A549 (cell line): ENCODE results near the gene ZNF608. TPM values are rescaled to one million over a fixed set of nuclear protein-coding genes. Genes with fewer than 3 reads are reported as not detected.

Experiments used
- ATAC-seq, 2 experiments: fragments of 200-7000 bp in 1 of 2; fragments of >200 bp in 1 of 2; cut with Nextera tagmentation in 1 of 2; cut with Tn5 transposase in 1 of 2; 3 replicates each; pipeline versions ENCODE4 v1.8.0 to v1.9.1; 2018 to 2020; ENCODE audit warnings: mild to moderate bottlenecking in 1 of 2, moderate library complexity in 1 of 2
- CTCF ChIA-PET: fragments of 300-600 bp; sonication (Branson Sonifier 250); formaldehyde crosslinking; extraction: SDS; loops from one replicate; lab custom pipeline; 2021; ENCODE audit warnings: antibody characterized with exemption, inconsistent platforms; lab: Yijun Ruan, JAX
- POLR2A ChIA-PET: fragments of 350-600 bp; formaldehyde crosslinking; extraction: SDS; loops from one replicate; lab custom pipeline; 2021; ENCODE audit warnings: antibody characterized with exemption, inconsistent platforms; lab: Yijun Ruan, JAX
- DNase-seq, 2 experiments: peaks; one replicate each; pipeline versions ENCODE4 v3.0.0 to v3.0.0-alpha.2; 2011 to 2016; ENCODE audit warnings: low read depth in 1 of 2, low spot score in 1 of 2
- FAIRE-seq: peaks from 2 replicates; lab custom pipeline; 2011; peaks lifted over from hg19 to GRCh38; lab: Jason Lieb, UNC
- H3K27ac ChIP-seq, 2 experiments: fragments of >200 bp; sonication (Bioruptor Twin); formaldehyde crosslinking; 3 replicates each; pipeline ENCODE4 v1.5.1; 2016 to 2017
- H3K4me1 ChIP-seq: fragments of >200 bp; sonication (Bioruptor Twin); formaldehyde crosslinking; 3 replicates; pipeline ENCODE4 v1.6.1; 2016
- H3K4me2 ChIP-seq: fragments of >200 bp; sonication (Bioruptor Twin); formaldehyde crosslinking; 3 replicates; pipeline ENCODE4 v1.6.1; 2016
- H3K4me3 ChIP-seq: fragments of >200 bp; sonication (Bioruptor Twin); formaldehyde crosslinking; 3 replicates; pipeline ENCODE4 v1.5.1; 2016
- H3K9me3 ChIP-seq: fragments of >200 bp; sonication (Bioruptor Twin); formaldehyde crosslinking; 3 replicates; pipeline ENCODE4 v1.6.1; 2016
- BHLHE40 ChIP-seq: IDR thresholded peaks from 2 replicates; pipeline ENCODE4 v1.6.1; 2012; ENCODE audit warnings: low read depth, low read length, inconsistent platforms
- CEBPB ChIP-seq, 2 experiments: fragments of >200 bp in 1 of 2; sonication (Bioruptor Twin) in 1 of 2; formaldehyde crosslinking in 1 of 2; IDR thresholded peaks; 2 replicates each; pipeline ENCODE4 v1.6.1; 2012 to 2016
- CHD4 ChIP-seq: fragments of 200-600 bp; sonication (generic); IDR thresholded peaks from 2 replicates; pipeline ENCODE4 v1.6.1; 2016; ENCODE audit warnings: antibody characterized with exemption, mild to moderate bottlenecking, borderline replicate concordance
- EHF ChIP-seq: fragments of 250-450 bp; sonication (Bioruptor Pico); IDR thresholded peaks from 2 replicates; pipeline ENCODE4 v1.5.0; 2020; ENCODE audit warnings: mild to moderate bottlenecking
- EHMT2 ChIP-seq: fragments of 200-600 bp; sonication (generic); IDR thresholded peaks from 2 replicates; pipeline ENCODE4 v1.6.1; 2016; ENCODE audit warnings: antibody characterized with exemption, low read depth, mild to moderate bottlenecking, moderate library complexity
- EP300 ChIP-seq, 2 experiments: fragments of >200 bp; sonication (Bioruptor Twin); formaldehyde crosslinking; IDR thresholded peaks; 2 replicates in 1 of 2; 3 replicates in 1 of 2; pipeline ENCODE4 v1.6.1; 2016 to 2017
- FOSL2 ChIP-seq, 2 experiments: fragments of 450-650 bp in 1 of 2; fragments of >200 bp in 1 of 2; sonication (Bioruptor Twin) in 1 of 2; formaldehyde crosslinking; IDR thresholded peaks; 2 replicates each; pipeline versions ENCODE4 v1.5.0 to v1.6.1; 2016 to 2020; ENCODE audit warnings: mild to moderate bottlenecking in 1 of 2, moderate library complexity in 1 of 2
- GATA3 ChIP-seq: IDR thresholded peaks from 2 replicates; pipeline ENCODE4 v1.6.1; 2012; ENCODE audit warnings: borderline replicate concordance
- JUNB ChIP-seq: fragments of >200 bp; sonication (Bioruptor Twin); formaldehyde crosslinking; IDR thresholded peaks from 2 replicates; pipeline ENCODE4 v1.6.1; 2016
- KDM5A ChIP-seq: fragments of 200-600 bp; sonication (generic); IDR thresholded peaks from 2 replicates; pipeline ENCODE4 v1.6.1; 2016; ENCODE audit warnings: antibody characterized with exemption, mild to moderate bottlenecking
- MAX ChIP-seq: IDR thresholded peaks from 2 replicates; pipeline ENCODE4 v1.6.1; 2012
- MYC ChIP-seq: IDR thresholded peaks from 2 replicates; pipeline ENCODE4 v1.6.1; 2012; ENCODE audit warnings: mild to moderate bottlenecking, inconsistent platforms, low read length, improper control_type of control experiment, borderline replicate concordance
- NR3C1 ChIP-seq: fragments of >200 bp; sonication (Bioruptor Twin); formaldehyde crosslinking; IDR thresholded peaks from 3 replicates; pipeline ENCODE4 v1.6.1; 2017
- POLR2AphosphoS2 ChIP-seq: conservative IDR thresholded peaks from 2 replicates; pipeline ENCODE4 v1.6.1; 2012; ENCODE audit warnings: low read length, improper control_type of control experiment, inconsistent platforms
- RAD21 ChIP-seq, 2 experiments: fragments of >200 bp in 1 of 2; sonication (Bioruptor Twin) in 1 of 2; formaldehyde crosslinking in 1 of 2; IDR thresholded peaks in 1 of 2; conservative IDR thresholded peaks in 1 of 2; 2 replicates in 1 of 2; 3 replicates in 1 of 2; pipeline ENCODE4 v1.6.1; 2012 to 2018; ENCODE audit warnings: inconsistent platforms in 1 of 2
- RARB ChIP-seq: fragments of 250-450 bp; sonication (Bioruptor Pico); IDR thresholded peaks from 2 replicates; pipeline ENCODE4 v1.8.0; 2021; ENCODE audit warnings: mild to moderate bottlenecking, moderate library complexity
- WGBS: methylation state at CpG from one replicate; pipeline ENCODE4 v1.1.6; 2017; ENCODE audit errors: missing lambda C conversion rate; 5-methylcytosine and 5-hydroxymethylcytosine counted together
- polyA plus RNA-seq, 4 experiments: library from polyadenylated mRNA; depleted of rRNA in 3 of 4; stranded (reverse); fragments of >200 nt; fragmentation: RNase III in 1 of 4; extraction: RNeasy Plus Mini Kit Qiagen cat#74134 plus additional on column Dnase treatment in 1 of 4; gene quantifications; 2 replicates in 3 of 4; 3 replicates in 1 of 4; pipeline ENCODE4 v1.2.3, GENCODE V29; 2011 to 2017
- TF ChIP-seq, protein P1 (sequence below): IDR thresholded peaks from 2 replicates; pipeline ENCODE4 v1.6.1; 2012
- TF ChIP-seq, protein P2 (sequence below): IDR thresholded peaks from 2 replicates; pipeline ENCODE4 v1.6.1; 2012; ENCODE audit warnings: low read depth, borderline replicate concordance

Gene ZNF608
- polyA plus RNA-seq, 2 of the 4 experiments (the other 2 are of a cell fraction), result 0.77 to 1.8 TPM

- Histone ChIP-seq H3K9me3 (no peaks in the 10 kb centered on the region), H3K4me3 (no peak overlapping the region), H3K4me1 (peaks cover 40% of the 10 kb centered on the region), H3K27ac (peak overlapping the region; percentile 45 to 57), H3K4me2 (peak overlapping the region; percentile 53)
- peak; percentile 16 to 27 for DNase-seq
- ChIA-PET CTCF (interaction anchor here (0.7 kb wide), 1 partner anchor 43 kb away, joined by 3 read pairs; no protein-coding TSS in a partner anchor), POLR2A (interaction anchor here (0.7 kb wide), 2 partner anchors 42 to 601 kb away, joined by 3 to 5 read pairs; no protein-coding TSS in a partner anchor)
- peak; percentile 55 to 59; a peak in 5 of 6 replicates for ATAC-seq
- TF ChIP-seq JUNB (peak; percentile 16; the same call in 1 of the 2 replicates), CEBPB (IDR thresholded peaks at IDR 0.05) (peak; percentile 46 to 51; a peak in 2 of 4 replicates), EHMT2 (no peak)
- 12% methylated on average over 7 of the region's 7 CpGs for WGBS
- FAIRE-seq, result no peak
Measured at GRCh38 chr5:124790895-124791732, 44.7 kb upstream of the ZNF608 start.

GRCh38 chr5:124790301-124790894, 44.0 kb upstream of the ZNF608 start:
- TF ChIP-seq CEBPB (IDR thresholded peaks at IDR 0.05), result no peak
- 0 out of 2 replicates have a peak, but pooled peaks have one; percentile 27 for TF ChIP-seq JUNB
- 0 out of 2 replicates have a peak, but pooled peaks have one; percentile 18 for TF ChIP-seq FOSL2 (IDR thresholded peaks at IDR 0.05)
- peak; percentile 49 for TF ChIP-seq FOSL2 (CRISPR knock-in tag; IDR thresholded peaks at IDR 0.05)
- peak; percentile 13; the same call in 1 of the 2 replicates for TF ChIP-seq MAX
- TF ChIP-seq, all 56 proteins: peak for 3
- Histone ChIP-seq H3K4me2 (peak overlapping the region; percentile 53), H3K27ac (peak overlapping the region; percentile 57 to 70), H3K4me3 (no peak overlapping the region), H3K4me1 (peaks cover 39% of the 10 kb centered on the region), H3K9me3 (no peaks in the 10 kb centered on the region)
- ATAC-seq (peak; percentile 86 to 90), FAIRE-seq (no peak), DNase-seq (peak; percentile 15 to 46)
- WGBS, result 44% methylated on average over 3 of the region's 3 CpGs
- POLR2A ChIA-PET, result interaction anchor here (0.7 kb wide), 1 partner anchor 42 kb away, joined by 3 read pairs; no protein-coding TSS in a partner anchor
- CTCF ChIA-PET, result no interaction called here

DNA sequence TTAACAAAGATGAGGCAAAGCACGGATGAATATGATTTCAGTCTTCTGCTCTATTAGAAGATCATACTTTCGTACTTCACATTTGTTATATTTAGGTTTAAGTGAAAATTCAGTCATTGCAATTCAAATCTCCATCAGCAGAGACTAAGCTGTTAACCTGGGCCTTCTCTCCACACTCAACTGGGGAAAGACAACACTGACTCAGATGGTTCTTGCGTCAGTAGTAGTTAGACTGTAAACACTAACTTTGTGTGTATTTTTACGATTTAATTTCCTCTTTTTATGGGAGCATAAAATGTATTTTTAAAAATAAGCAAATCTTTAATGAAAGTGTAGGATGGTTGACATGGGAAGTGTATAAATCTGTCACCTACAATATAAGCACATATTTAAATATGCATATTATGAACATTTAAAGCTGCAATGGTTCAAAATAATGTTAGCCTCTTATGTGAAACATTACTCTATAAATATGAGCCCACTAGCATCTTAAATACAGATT, 42.7 kb upstream of the ZNF608 start:
- DNase-seq, result peak; percentile 22 to 49

GRCh38 chr5:124783794-124784193, 37.4 kb upstream of the ZNF608 start:
- no peak for TF ChIP-seq KDM5A
- no peak for TF ChIP-seq EP300 (IDR thresholded peaks at IDR 0.05)
- no peak for TF ChIP-seq RARB (CRISPR knock-in tag)
- no peak for TF ChIP-seq BHLHE40
- TF ChIP-seq, protein P1, sequence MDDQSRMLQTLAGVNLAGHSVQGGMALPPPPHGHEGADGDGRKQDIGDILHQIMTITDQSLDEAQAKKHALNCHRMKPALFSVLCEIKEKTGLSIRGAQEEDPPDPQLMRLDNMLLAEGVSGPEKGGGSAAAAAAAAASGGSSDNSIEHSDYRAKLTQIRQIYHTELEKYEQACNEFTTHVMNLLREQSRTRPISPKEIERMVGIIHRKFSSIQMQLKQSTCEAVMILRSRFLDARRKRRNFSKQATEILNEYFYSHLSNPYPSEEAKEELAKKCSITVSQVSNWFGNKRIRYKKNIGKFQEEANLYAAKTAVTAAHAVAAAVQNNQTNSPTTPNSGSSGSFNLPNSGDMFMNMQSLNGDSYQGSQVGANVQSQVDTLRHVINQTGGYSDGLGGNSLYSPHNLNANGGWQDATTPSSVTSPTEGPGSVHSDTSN, result no peak
- TF ChIP-seq EHF (CRISPR knock-in tag), result no peak
- no peak for TF ChIP-seq RAD21 (conservative IDR thresholded peaks at IDR 0.05 in 1 of 2, IDR thresholded peaks at IDR 0.05 in 1 of 2)
- no peak for TF ChIP-seq NR3C1
- TF ChIP-seq GATA3, result no peak
- no peak for TF ChIP-seq POLR2AphosphoS2
- TF ChIP-seq, protein P2, sequence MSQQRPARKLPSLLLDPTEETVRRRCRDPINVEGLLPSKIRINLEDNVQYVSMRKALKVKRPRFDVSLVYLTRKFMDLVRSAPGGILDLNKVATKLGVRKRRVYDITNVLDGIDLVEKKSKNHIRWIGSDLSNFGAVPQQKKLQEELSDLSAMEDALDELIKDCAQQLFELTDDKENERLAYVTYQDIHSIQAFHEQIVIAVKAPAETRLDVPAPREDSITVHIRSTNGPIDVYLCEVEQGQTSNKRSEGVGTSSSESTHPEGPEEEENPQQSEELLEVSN, result no peak
- no peak for DNase-seq
- Histone ChIP-seq H3K27ac (no peak overlapping the region), H3K4me1 (peaks cover 2% of the 10 kb centered on the region), H3K4me3 (no peak overlapping the region), H3K4me2 (no peak overlapping the region), H3K9me3 (0 out of 3 replicates have a peak, but pooled peaks cover 5% of the 10 kb centered on the region)
- ATAC-seq, result no peak
- no peak for FAIRE-seq
- CTCF ChIA-PET, result no interaction called here
- POLR2A ChIA-PET, result no interaction called here
- WGBS, result 54% methylated on average over 2 of the region's 2 CpGs

More for the DNA sequence above, 42.7 kb upstream of the ZNF608 start:
- TF ChIP-seq MYC (no peak), CHD4 (no peak), FOSL2 (IDR thresholded peaks at IDR 0.05) (no peak), FOSL2 (CRISPR knock-in tag; IDR thresholded peaks at IDR 0.05) (peak; percentile 52), CEBPB (IDR thresholded peaks at IDR 0.05) (peak in 1 of 2 experiments; percentile 59; a peak in 1 of 4 replicates), GATA3 (no peak; the same call in 1 of the 2 replicates)
- H3K27ac ChIP-seq, result peak overlapping the region in 1 of 2 experiments; percentile 57; a peak in 3 of 6 replicates
- H3K9me3 ChIP-seq, result no peaks in the 10 kb centered on the region
- 34% methylated on average over 4 of the region's 4 CpGs for WGBS
- H3K4me3 ChIP-seq, result no peak overlapping the region
- no peak for FAIRE-seq
- CTCF ChIA-PET, result interaction anchor here (0.7 kb wide), 1 partner anchor 285 kb away, joined by 3 read pairs; no protein-coding TSS in a partner anchor
- peak overlapping the region; percentile 53 for H3K4me2 ChIP-seq
- H3K4me1 ChIP-seq, result peaks cover 35% of the 10 kb centered on the region
- POLR2A ChIA-PET, result no interaction called here
- ATAC-seq, result peak in 1 of 2 experiments; percentile 66; a peak in 2 of 6 replicates
